Measurements from ENCODE around the gene EXOC3L4. TPM values are rescaled to one million over a fixed set of nuclear protein-coding genes. Genes with fewer than 3 reads are reported as not detected.

EXOC3L4 gene
- total RNA-seq, 2 experiments from 2014 or later: not detected

DNA sequence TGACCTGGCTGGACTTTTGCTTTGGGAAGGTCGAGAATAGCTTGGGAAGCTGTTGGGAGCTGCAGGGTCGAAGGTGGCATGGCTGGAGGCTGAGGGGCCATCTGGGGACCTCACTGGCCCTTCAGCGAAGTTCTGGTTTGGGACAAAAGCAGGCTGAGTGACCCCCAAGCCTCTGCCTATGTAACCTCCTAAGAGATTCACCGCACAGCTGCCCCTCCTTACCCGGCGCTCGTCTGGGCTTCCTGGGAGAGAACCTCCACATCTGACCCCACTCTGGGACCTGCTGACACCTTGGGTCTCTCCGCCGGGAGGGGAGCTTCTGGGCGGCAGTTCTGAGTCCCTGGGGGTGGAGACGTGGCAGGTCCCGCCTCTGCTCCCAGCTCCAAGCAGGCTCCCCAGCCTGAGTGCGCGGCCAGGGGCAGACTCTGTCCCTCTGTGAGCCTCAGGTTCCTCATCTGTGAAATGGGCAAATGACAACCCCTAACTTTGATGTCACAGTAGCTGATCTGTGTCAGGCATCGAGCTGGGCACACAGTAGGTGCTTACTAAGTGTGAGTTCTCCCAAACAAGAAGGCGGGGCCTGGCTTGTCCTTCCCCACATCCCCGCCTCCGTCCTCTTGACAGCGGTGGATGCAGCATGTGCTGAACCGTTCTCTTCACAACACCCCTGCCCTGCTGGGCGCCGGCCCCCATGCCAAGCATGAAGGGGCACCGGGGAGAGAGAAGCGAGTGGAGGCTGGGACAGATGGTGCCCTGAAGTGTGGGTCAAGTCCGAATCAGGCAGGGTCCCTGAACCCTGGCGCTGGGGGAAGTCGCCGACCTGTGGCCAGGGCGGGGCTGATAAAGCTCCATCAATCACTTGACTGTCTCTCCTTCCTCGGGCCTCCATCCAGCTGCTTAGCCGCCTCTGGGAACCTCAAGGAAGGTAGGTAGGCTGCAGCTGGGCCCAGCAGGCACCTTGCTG lies 3.8 kb downstream of the EXOC3L4 start:
- Histone ChIP-seq H4K20me1 (ENCODE audit: insufficient read depth, low read length) (no peaks in the 10 kb centered on the region), H3K79me2 (ENCODE audit: insufficient read depth, low read depth, low read length) (no peaks in the 10 kb centered on the region), H3K4me3 (ENCODE audit: low read depth, low read length, poor library complexity, severe bottlenecking) (no peak overlapping the region), H3K4me2 (ENCODE audit: low read length) (no peak overlapping the region), H3K9me3 (ENCODE audit: low read length) (no peaks in the 10 kb centered on the region), H3K9me2 (ENCODE audit: insufficient read depth, low read length) (no peaks in the 10 kb centered on the region), H3K27ac (ENCODE audit: low read depth, low read length, poor library complexity, severe bottlenecking) (no peak overlapping the region), H3K4me1 (ENCODE audit: insufficient read depth, low read length, poor library complexity, severe bottlenecking) (peaks cover 17% of the 10 kb centered on the region), H3K36me3 (ENCODE audit: insufficient read depth, low read length) (no peaks in the 10 kb centered on the region), H2AFZ (ENCODE audit: low read length) (no peak overlapping the region)
- no peak for DNase-seq (ENCODE audit: low spot score)
- ChIA-PET POLR2A (no interaction called here), CTCF (ENCODE audit: unreplicated experiment) (interaction anchor here (0.6 kb wide), 1 partner anchor 211 kb away, joined by 3 read pairs; no protein-coding TSS in a partner anchor)
- intact Hi-C loops (cut with micrococcal nuclease; ENCODE audit: unreplicated experiment): no loop called here
- BruUV-seq (replicated peaks): no TSS peak
- TF ChIP-seq, protein P1, sequence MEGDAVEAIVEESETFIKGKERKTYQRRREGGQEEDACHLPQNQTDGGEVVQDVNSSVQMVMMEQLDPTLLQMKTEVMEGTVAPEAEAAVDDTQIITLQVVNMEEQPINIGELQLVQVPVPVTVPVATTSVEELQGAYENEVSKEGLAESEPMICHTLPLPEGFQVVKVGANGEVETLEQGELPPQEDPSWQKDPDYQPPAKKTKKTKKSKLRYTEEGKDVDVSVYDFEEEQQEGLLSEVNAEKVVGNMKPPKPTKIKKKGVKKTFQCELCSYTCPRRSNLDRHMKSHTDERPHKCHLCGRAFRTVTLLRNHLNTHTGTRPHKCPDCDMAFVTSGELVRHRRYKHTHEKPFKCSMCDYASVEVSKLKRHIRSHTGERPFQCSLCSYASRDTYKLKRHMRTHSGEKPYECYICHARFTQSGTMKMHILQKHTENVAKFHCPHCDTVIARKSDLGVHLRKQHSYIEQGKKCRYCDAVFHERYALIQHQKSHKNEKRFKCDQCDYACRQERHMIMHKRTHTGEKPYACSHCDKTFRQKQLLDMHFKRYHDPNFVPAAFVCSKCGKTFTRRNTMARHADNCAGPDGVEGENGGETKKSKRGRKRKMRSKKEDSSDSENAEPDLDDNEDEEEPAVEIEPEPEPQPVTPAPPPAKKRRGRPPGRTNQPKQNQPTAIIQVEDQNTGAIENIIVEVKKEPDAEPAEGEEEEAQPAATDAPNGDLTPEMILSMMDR (conservative IDR thresholded peaks at IDR 0.05; ENCODE audit: low read length): no peak
- no peak for TF ChIP-seq EZH2phosphoT487 (IDR thresholded peaks at IDR 0.05; ENCODE audit: borderline replicate concordance, low read depth, low read length)

DNA sequence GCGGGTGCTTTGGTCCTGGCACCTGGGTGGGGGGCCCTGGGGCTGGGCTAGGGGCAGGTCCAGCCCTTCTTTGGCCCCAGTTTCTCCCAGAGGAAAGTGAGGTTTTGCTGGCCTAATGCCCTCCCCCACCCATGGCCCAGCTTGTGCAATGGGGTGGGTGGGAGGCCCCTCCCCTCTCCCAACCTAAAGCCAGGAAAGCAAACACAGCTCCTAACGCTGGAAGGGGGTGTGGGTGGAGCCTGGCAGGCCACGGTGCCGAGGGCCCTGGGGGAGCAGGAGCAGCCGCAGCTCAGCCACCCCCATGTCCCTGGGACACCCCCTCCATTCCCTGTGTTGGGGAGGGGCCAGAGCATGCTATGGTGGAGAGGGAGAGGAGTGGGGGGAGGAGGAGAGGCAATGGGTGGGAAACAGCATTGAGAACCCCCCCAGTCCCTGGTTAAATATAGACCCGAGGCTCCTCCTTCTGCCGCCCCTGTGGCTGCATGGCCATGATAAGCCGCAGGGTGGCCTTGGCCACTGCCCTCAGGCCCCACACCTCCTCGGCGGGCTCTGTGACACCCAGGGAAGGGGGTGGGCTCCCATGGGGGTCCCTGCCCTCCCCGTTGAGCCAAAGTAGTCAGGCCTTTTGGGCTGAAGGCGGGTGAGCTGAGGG lies 4.7 kb downstream of the EXOC3L4 start:
- no peaks in the 10 kb centered on the region for H3K9me3 ChIP-seq (ENCODE audit: low read length)
- TF ChIP-seq EZH2phosphoT487 (IDR thresholded peaks at IDR 0.05; ENCODE audit: borderline replicate concordance, low read depth, low read length): no peak
- TF ChIP-seq, protein P1 (conservative IDR thresholded peaks at IDR 0.05; ENCODE audit: low read length): no peak
- peaks cover 17% of the 10 kb centered on the region for H3K4me1 ChIP-seq (ENCODE audit: insufficient read depth, low read length, poor library complexity, severe bottlenecking)
- H3K27ac ChIP-seq (ENCODE audit: low read depth, low read length, poor library complexity, severe bottlenecking): no peak overlapping the region
- no peaks in the 10 kb centered on the region for H3K36me3 ChIP-seq (ENCODE audit: insufficient read depth, low read length)
- no peaks in the 10 kb centered on the region for H3K79me2 ChIP-seq (ENCODE audit: insufficient read depth, low read depth, low read length)
- H4K20me1 ChIP-seq (ENCODE audit: insufficient read depth, low read length): no peaks in the 10 kb centered on the region
- ChIA-PET CTCF (ENCODE audit: unreplicated experiment) (interaction anchor here (0.6 kb wide), 1 partner anchor 210 kb away, joined by 3 read pairs; no protein-coding TSS in a partner anchor), POLR2A (no interaction called here)
- no TSS peak for BruUV-seq (replicated peaks)
- H2AFZ ChIP-seq (ENCODE audit: low read length): no peak overlapping the region
- no peak overlapping the region for H3K4me3 ChIP-seq (ENCODE audit: low read depth, low read length, poor library complexity, severe bottlenecking)
- H3K9me2 ChIP-seq (ENCODE audit: insufficient read depth, low read length): no peaks in the 10 kb centered on the region
- intact Hi-C loops (cut with micrococcal nuclease; ENCODE audit: unreplicated experiment): no loop called here
- no peak for DNase-seq (ENCODE audit: low spot score)
- H3K4me2 ChIP-seq (ENCODE audit: low read length): no peak overlapping the region

Data from OCI-LY7 (cell line).